Measurements from ENCODE around the gene WDR54.
A peak's percentile ranks its signal among the peaks of the same experiment; 100 is the strongest.
"Not testable (repeated sequence)": the region's sequence is repeated elsewhere in the genome, so short reads cannot be mapped to it uniquely, and the experiment has no call there.

WDR54 gene

GRCh38 chr2:74428675-74429074 lies 7.1 kb downstream of the WDR54 start:
- DNase-seq, result no peak

GRCh38 chr2:74429487-74430451 lies 8.2 kb downstream of the WDR54 start:
- DNase-seq, result no peak

- DNase-seq, result no peak
Measured at GRCh38 chr2:74430502-74430901, 9.0 kb downstream of the WDR54 start.

- DNase-seq, result no peak
Measured at GRCh38 chr2:74436111-74436805, 14.7 kb downstream of the WDR54 start.

GRCh38 chr2:74436848-74437695 lies 15.5 kb downstream of the WDR54 start:
- DNase-seq, result no peak

GRCh38 chr2:74438248-74438647 lies 16.7 kb downstream of the WDR54 start:
- DNase-seq, result no peak

- no peak for DNase-seq
Measured at GRCh38 chr2:74439373-74439772, 17.8 kb downstream of the WDR54 start.

- peak; percentile 46 to 95 (median 83) for DNase-seq
Measured at GRCh38 chr2:74439803-74440377, 18.4 kb downstream of the WDR54 start.

- peak; percentile 47 to 95 (median 86) for DNase-seq
Measured at GRCh38 chr2:74440378-74441169, 19.0 kb downstream of the WDR54 start.

- DNase-seq, result peak in 10 of 56 donors; percentile 22 to 58 (median 50)
Measured at GRCh38 chr2:74441170-74441689, 19.7 kb downstream of the WDR54 start.

GRCh38 chr2:74441690-74442482 lies 20.4 kb downstream of the WDR54 start, which contains the start of gene RTKN:
TSS of gene RTKN (minus strand) at chr2:74441937. CDS start at chr2:74441816, 121 bp downstream.
- peak in 9 of 56 donors; percentile 11 to 60 (median 35) for DNase-seq

- not testable (repeated sequence) for DNase-seq
Measured at GRCh38 chr2:74442483-74443297, 21.2 kb downstream of the WDR54 start.

- DNase-seq, result no peak
Measured at GRCh38 chr2:74444498-74445318, 23.2 kb downstream of the WDR54 start.

- DNase-seq, result no peak
Measured at GRCh38 chr2:74447230-74447999, 25.9 kb downstream of the WDR54 start.

GRCh38 chr2:74448771-74449170 lies 27.2 kb downstream of the WDR54 start:
- no peak for DNase-seq

- no peak for DNase-seq
Measured at GRCh38 chr2:74450570-74451190, 29.1 kb downstream of the WDR54 start.
